ENCODE results near the gene GPC5.

GPC5 gene

GRCh38 chr13:91817250-91817649, 418.8 kb downstream of the GPC5 start:
- H3K27ac ChIP-seq (ENCODE audit: extremely low read depth, low read depth, low read length): no peak overlapping the region
- no peaks in the 10 kb centered on the region for H3K36me3 ChIP-seq (ENCODE audit: control insufficient read depth in 2 of 2, insufficient read depth in 1 of 2, low read length in 2 of 2)
- ChIA-PET POLR2A (no interaction called here), CTCF (interaction anchor here (0.7 kb wide), 1 partner anchor 364 kb away, joined by 4 read pairs; no protein-coding TSS in a partner anchor)
- H3K4me3 ChIP-seq (ENCODE audit: low read depth, low read length): no peak overlapping the region
- H3K4me1 ChIP-seq (ENCODE audit: control insufficient read depth, insufficient read depth, low read length): no peaks in the 10 kb centered on the region
- no peak for TF ChIP-seq ZSCAN18 (tag by site-specific recombination; IDR thresholded peaks at IDR 0.05)
- TF ChIP-seq ZNF654 (tag by site-specific recombination; IDR thresholded peaks at IDR 0.05; ENCODE audit: low read depth): 0 out of 2 replicates have a peak, but pooled peaks have one; percentile 14
- H3K9me3 ChIP-seq (ENCODE audit: control insufficient read depth, insufficient read depth, low read depth, low read length): no peaks in the 10 kb centered on the region

- no peaks in the 10 kb centered on the region for H3K9me3 ChIP-seq (ENCODE audit: control insufficient read depth, insufficient read depth, low read depth, low read length)
- no peaks in the 10 kb centered on the region for H3K36me3 ChIP-seq (ENCODE audit: control insufficient read depth in 2 of 2, insufficient read depth in 1 of 2, low read length in 2 of 2)
- ChIA-PET POLR2A (no interaction called here), CTCF (no interaction called here)
- TF ChIP-seq PBX3 (CRISPR knock-in tag; IDR thresholded peaks at IDR 0.05): no peak
- TF ChIP-seq ZFP41 (tag by site-specific recombination; IDR thresholded peaks at IDR 0.05; ENCODE audit: borderline replicate concordance): no peak
- no peak for TF ChIP-seq ZNF404 (tag by site-specific recombination; IDR thresholded peaks at IDR 0.05)
- no peak for TF ChIP-seq ZNF558 (tag by site-specific recombination; IDR thresholded peaks at IDR 0.05)
- no peak for TF ChIP-seq SCRT1 (tag by site-specific recombination; IDR thresholded peaks at IDR 0.05; ENCODE audit: borderline replicate concordance)
- TF ChIP-seq ZXDB (tag by site-specific recombination; IDR thresholded peaks at IDR 0.05): no peak
- no peak for TF ChIP-seq ZNF366 (tag by site-specific recombination; conservative IDR thresholded peaks at IDR 0.05)
- TF ChIP-seq ZNF112 (tag by site-specific recombination; IDR thresholded peaks at IDR 0.05): no peak
- no peak for TF ChIP-seq ZEB2 (tag by site-specific recombination; IDR thresholded peaks at IDR 0.05)
- TF ChIP-seq ZNF16 (tag by site-specific recombination; IDR thresholded peaks at IDR 0.05; ENCODE audit: low read depth): no peak
- no peak for TF ChIP-seq ZNF639 (tag by site-specific recombination; IDR thresholded peaks at IDR 0.05)
- TF ChIP-seq ZBTB49 (tag by site-specific recombination; IDR thresholded peaks at IDR 0.05; ENCODE audit: low read depth): no peak
- TF ChIP-seq ZNF292 (tag by site-specific recombination; IDR thresholded peaks at IDR 0.05; ENCODE audit: borderline replicate concordance, low read depth): no peak
- H3K27ac ChIP-seq (ENCODE audit: extremely low read depth, low read depth, low read length): no peak overlapping the region
- H3K4me3 ChIP-seq (ENCODE audit: low read depth, low read length): no peak overlapping the region
- no peaks in the 10 kb centered on the region for H3K4me1 ChIP-seq (ENCODE audit: control insufficient read depth, insufficient read depth, low read length)
These were observed 426.0 kb downstream of the GPC5 start for GRCh38 chr13:91824416-91824815.

- H3K36me3 ChIP-seq (ENCODE audit: control insufficient read depth in 2 of 2, insufficient read depth in 1 of 2, low read length in 2 of 2): no peaks in the 10 kb centered on the region
- POLR2A ChIA-PET: no interaction called here
- H3K4me1 ChIP-seq (ENCODE audit: control insufficient read depth, insufficient read depth, low read length): no peaks in the 10 kb centered on the region
- H3K4me3 ChIP-seq (ENCODE audit: low read depth, low read length): no peak overlapping the region
- CTCF ChIA-PET: no interaction called here
- H3K27ac ChIP-seq (ENCODE audit: extremely low read depth, low read depth, low read length): no peak overlapping the region
- no peaks in the 10 kb centered on the region for H3K9me3 ChIP-seq (ENCODE audit: control insufficient read depth, insufficient read depth, low read depth, low read length)
- TF ChIP-seq PRDM4 (tag by site-specific recombination; IDR thresholded peaks at IDR 0.05): no peak
- no peak for TF ChIP-seq BCL6B (tag by site-specific recombination; IDR thresholded peaks at IDR 0.05)
- TF ChIP-seq ZBTB44 (tag by site-specific recombination; IDR thresholded peaks at IDR 0.05): no peak
- no peak for TF ChIP-seq SCRT1 (tag by site-specific recombination; IDR thresholded peaks at IDR 0.05; ENCODE audit: borderline replicate concordance)
These were observed 427.1 kb downstream of the GPC5 start for GRCh38 chr13:91825516-91825915.

Data from HEK293 (cell line).